Measurements from ENCODE around the gene SEMA3G.

GRCh38 chr3:52429779-52430415, 15.0 kb downstream of the SEMA3G start:
- TF ChIP-seq POLR2A (IDR thresholded peaks at IDR 0.05) (no peak), CTCF (IDR thresholded peaks at IDR 0.05) (no peak)

Data from thyroid gland (tissue), 4 donors.